ENCODE data around the gene TBX2.

Gene TBX2

DNA sequence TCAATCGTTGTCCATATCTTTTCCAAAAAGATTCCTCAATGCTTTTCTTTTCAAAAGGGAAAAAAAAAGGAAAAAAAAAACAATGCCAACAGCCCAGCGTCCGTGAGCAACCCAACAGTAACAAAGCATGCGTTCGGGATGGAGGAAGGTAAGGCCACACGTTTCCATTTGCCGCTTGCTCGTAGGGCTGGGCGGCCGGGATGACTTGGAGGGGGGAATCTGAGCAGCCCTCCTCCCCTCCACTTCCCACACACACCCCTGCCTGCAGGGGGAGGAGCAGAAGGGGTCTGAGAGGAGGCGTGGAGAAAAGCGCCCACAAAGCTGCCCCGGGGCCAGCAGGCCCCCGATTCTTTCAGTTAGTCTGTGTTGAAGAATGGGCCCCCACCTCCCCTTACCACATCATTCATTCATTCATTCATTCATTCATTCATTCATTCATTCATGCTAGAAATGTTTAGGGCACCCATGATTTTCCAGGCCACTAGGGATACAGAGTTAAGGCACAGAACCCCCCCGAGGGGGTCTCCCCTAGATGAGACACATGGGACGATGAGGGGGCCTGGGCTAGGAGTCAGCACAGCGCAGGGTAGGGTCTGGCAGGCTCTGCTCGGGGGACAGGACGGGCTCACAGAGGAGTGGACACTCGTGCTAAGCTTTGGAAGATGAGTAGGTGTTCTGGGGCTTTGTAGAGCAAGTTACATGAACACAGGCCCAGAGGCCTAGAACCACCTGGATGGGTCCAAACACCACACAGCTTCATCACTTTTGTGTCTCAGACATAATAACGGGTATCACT lies 10.9 kb upstream of the TBX2 start:
- no peak for DNase-seq

DNA sequence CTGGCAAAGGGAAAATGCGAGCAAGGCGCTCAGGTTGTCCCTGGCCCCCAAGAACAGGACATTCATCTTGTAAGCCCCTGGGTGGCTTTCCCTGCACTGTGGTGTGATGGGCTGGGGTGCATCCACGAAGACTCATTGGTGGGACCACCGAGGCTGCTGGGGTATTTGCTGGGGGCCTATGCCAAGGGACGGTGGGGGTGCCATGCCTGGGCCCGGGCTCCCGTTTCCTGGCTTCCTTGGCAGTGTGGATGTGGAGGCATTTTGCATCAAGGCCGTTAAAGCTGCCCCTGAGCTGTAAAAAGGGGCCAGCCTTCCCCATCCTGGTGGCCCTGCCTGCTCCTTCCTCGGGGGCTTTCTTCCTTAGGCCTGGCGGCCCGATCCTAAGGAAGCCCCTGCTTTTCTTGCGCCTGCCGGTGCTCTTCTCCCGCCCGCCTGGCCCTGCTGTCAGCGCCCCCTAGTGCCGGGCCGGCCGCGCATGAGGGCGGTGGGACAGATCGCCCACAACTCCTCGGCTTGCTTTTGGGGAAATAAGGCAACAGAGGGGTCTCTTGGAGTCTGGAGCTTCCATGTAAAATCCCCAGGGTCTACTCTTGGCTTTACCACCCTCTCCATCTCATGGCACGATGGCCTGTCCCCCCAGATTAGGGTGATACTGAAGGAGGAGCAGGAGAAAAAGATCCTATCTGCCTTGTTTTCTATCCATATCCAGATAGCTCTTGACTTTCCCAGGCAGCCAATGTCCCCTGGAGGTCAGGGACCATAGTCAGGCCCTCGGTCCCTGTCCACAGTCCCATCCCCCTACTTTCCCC lies 9.8 kb upstream of the TBX2 start:
- DNase-seq: no peak

GRCh38 chr17:61390479-61390791 lies 9.2 kb upstream of the TBX2 start:
- DNase-seq: no peak

DNA sequence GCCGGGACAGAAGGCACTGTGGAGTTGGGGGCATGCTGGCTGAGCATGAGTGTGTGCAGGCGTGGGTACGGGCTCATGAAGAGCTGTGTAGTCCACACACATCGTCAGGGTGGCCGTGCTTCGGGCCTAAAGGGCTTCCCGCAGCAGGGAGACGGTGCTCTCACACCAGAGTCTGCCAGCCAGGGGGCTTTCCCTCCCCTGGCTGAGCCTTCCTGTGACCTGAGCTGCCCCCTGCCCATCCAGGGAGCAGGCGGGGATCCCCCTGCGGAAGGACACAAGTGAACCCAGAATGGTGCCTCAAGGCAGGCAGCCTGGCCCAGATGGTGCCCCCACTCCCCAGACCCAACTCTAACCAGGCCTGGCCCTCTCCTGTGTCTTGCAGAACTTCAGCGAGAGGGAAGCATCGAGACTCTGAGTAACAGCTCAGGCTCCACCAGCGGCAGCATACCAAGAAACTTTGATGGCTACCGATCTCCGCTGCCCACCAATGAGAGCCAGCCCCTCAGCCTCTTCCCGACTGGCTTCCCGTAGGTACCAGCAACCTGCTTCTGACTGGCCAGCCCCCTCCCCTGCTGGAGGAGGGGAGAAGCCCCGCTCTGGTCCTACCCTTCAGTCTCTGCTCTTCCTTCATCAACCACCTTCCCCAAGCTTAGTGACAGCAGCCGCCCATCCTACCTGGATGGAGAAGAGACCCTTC lies 7.9 kb upstream of the TBX2 start:
- DNase-seq: no peak

DNA sequence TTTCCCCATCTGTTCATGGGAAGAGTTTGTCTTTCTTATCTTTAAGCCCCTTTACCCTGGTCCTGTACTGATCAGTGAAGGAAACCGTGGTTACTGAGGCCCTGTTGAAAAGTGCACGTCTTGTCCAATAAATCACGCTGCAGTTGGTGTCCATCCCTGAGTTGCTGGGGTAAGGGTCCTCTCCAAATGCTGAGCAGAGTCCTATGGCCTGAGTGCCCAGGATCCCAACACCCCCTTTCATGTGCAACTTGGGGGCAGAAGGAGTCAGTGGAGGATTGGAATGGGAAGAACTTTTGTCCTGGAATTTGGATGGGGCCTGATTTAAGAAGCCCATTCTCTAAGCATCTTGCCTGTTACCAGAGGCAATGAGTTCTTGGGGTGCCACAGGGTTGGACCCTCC lies 7.0 kb upstream of the TBX2 start:
- DNase-seq: no peak

DNA sequence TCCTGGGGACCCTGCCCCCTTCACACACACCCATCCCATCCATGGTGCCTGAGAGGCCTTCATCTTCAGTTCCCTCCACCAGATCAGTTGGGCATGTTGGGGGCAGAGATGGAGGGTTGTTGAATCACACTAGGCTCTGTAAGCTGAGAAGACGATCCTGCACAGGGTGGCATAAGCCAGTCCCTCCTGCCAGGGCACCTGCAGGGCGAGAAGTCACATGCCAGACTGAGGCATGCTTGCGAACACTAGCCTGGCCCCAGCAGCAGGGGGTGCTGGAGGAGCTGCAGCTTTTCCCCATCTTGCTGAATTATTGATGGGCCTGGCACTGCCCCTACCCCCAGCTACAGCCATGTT lies 6.1 kb upstream of the TBX2 start:
- no peak for DNase-seq

DNA sequence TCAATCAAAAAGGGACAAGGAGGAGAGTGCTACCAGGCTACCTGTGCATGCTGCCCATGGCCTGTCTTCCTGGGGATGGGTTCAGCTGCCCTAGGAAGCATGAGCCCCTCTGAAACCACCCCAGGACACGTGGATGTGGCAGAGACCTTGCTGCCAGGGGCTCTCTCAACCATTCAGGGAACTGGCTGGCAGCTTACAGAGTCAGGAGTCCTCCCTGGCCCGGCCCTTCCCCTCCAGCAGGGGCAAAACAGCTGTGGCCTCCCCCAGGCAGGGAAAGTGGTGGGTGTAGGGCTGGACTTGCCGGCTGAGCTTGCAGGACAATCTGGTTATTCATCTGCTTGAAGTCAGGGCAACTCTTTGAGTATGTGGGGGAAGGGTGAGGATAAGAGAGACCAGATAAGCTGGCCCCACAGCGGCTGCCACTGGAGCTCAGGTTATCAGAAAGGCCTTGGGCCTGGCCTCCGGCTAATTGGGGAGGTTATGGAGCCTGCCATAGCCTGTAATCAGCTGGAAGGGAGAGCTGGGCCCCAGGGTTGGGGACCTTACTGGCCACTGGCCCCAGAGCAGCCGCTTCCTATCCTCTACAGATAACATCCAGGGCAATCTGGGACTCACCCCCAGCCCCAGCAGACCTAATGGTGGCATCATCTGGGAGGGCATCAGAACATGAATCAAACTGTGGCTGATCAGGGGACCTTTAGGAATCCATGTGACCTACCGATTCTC lies 5.6 kb upstream of the TBX2 start:
- DNase-seq: no peak

DNA sequence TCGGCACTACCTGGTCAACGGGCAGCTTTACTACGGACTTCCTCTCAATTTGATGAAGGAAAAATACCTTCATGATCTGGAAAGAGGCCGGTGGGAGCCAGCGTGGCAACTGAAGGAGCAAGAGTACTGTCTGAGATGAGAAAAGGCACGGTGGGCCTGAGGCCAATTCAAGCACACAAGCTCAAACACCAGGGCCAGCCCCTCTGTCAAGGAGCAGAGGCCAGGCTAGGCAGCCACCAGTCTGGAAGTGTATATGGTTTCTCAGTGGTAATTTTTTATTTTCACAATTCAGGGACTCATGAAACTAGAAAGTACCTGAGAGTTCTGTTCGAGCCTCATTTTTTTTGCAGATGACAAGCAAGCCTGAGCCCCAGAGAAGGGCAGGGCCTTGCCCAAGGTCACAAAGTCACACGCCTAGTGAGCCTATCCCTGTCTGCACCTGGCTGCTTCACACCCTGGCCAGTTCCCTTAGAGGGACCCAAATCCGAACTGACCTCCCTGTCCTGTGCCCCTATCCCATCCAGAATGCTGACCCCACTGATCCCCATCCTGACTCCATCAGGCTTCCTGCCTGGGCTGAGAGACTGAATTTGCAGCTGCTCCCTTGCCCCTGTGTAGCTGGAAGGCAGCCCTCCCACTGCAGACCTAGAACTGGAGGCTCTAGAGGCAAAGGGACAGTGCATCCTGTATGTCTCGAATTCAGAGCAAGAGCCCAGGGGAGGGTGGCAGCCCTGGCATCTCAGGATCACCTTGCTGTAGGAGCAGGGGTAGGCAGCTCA lies 4.8 kb upstream of the TBX2 start:
- DNase-seq: no peak

DNA sequence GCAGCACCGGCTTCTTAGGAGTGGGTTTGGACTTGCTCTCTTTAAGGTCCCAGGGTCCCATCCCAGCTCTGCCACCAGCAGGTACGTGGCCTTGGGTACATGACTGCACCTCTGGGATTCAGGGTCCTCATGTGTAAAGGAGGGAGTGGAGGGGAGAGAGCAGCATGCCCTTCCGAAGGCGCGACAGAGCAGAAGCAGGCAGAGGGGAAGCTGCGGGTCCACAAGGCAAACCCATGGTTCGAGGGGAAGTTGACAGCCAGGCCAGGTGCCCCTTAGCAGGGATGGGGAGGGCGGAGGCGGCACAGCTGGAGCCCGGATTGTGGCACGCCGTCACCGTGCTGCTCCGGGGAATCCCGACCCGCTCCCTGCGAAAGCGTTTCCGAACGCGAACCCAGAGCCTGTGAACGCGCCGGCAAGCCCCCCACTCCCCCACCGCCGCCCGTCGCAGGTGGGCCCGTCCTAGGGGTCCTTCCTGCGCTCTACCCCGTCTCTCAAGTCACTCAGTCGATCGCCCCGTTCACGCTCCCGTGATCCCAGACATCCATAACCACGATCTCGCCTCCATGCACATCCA lies 4.1 kb upstream of the TBX2 start:
- no peak for DNase-seq

GRCh38 chr17:61395983-61396585 lies 3.6 kb upstream of the TBX2 start:
- no peak for DNase-seq

DNA sequence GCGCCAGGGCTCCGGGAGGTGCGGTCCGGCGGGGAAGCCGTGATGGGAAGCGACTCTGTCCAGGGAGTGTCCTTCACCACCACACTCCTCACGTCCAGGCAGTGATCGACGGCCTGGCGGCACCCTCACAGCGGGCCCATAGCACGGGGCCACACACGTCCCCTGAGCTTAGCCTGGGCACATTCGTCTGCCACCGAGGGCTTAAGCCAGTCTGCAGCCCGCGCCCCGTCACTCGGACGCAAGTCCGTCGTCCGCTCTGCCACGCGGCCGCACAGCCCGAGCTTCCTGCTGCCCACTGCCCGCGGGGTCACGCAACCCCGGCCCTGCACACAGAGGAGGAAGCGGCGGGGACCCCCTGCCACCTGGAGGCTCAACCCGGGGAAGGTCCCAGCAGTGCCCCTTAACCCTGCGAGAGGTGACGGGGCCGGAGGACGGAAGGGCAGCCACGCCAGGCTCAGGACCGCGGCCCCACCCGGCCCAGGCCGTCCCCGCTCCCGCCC lies 3.0 kb upstream of the TBX2 start:
- no peak for DNase-seq

DNA sequence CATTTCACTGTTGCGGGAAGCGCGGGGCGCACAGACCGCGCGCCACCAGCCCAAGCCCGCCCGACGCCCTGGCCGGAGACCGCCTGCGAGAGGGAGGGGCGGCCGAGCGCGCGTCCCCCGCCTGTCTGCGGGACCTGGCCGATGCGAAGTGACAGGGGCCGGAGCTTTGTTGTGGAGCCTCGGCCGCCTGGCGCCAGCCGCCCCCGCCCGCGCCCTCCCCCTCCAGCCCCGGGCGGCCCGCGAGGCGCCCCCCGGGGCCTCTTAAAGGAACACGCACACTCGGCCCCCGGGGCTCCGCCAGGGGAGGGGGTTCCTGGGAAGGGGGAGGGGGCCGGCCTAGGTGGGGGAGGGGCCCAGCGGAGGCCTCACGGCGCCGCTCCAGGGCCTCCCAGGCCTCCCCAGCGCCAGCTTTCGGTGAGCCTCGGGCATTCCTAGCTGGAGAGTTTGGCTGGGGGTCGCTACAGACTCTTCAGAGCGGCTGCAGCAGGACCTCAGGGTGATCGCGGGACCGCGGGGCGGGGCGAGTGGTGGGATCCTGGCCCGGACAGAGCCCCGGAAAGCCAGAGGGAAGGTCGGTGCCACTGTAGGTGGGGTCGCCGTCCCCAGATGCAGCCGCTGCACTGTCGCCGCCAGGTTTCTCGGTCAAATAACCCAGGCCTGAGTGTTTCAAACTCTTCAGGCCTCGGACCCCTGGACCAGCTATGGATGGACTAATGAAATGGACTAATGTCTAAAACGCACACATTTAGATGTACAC lies 2.4 kb upstream of the TBX2 start:
- DNase-seq: no peak

DNA sequence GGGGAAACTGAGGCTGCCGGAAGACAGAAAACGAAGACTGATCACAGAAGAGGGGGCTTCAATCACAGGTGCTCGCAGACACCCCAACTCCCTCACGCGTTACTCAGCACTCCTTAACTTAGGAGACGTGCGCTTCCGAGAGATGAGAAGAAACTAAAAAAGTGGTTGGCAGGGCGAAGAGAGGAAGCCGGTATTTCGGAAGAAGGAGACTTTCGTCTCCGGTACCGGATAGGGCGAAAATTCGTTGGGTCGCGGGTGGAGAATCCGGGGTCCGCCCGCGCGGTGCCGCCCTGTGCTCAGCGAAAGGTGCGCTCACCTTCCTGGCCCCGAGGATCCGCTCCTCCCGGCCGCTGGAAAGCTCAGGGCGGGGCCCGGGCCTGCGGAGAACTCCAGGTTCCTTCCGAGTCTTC lies 917 bp upstream of the TBX2 start:
- no peak for DNase-seq

DNA sequence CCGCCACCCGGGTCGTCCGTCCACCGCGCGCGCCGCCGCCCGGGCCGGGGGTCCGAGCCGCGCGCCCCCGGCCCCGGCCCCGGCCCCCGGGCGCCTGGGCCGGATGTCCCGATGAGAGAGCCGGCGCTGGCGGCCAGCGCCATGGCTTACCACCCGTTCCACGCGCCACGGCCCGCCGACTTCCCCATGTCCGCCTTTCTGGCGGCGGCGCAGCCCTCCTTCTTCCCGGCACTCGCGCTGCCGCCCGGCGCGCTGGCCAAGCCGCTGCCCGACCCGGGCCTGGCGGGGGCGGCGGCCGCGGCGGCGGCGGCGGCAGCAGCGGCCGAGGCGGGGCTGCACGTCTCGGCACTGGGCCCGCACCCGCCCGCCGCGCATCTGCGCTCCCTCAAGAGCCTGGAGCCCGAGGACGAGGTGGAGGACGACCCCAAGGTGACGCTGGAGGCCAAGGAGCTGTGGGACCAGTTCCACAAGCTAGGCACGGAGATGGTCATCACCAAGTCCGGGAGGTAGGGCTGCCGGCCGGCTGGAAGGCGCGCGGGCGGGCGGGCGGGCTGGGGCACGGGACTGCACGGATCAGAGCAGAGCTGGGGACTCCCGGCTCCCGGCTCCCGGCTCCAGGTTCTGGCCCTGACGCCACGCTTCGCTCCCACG lies 548 bp downstream of the TBX2 start:
- DNase-seq: no peak

- no peak for DNase-seq
Observed at GRCh38 chr17:61400717-61401388, 1.2 kb downstream of the TBX2 start.

- DNase-seq: no peak
Observed at GRCh38 chr17:61401389-61402072, 1.9 kb downstream of the TBX2 start.

GRCh38 chr17:61402073-61402541 lies 2.5 kb downstream of the TBX2 start:
- DNase-seq: no peak

- no peak for DNase-seq
Observed at GRCh38 chr17:61402978-61403800, 3.5 kb downstream of the TBX2 start.
